ENCODE results near the gene RBP3.

RBP3 gene

GRCh38 chr10:47371629-47372485 is 23.7 kb downstream of the RBP3 start:
- no peak for TF ChIP-seq CTCF (IDR thresholded peaks at IDR 0.05)

- TF ChIP-seq CTCF (IDR thresholded peaks at IDR 0.05): no peak
These were observed 24.6 kb downstream of the RBP3 start for GRCh38 chr10:47372726-47373125.

GRCh38 chr10:47374611-47375536 is 26.7 kb downstream of the RBP3 start:
- TF ChIP-seq CTCF (IDR thresholded peaks at IDR 0.05): no peak

GRCh38 chr10:47376522-47377220 is 28.5 kb downstream of the RBP3 start:
- no peak for TF ChIP-seq CTCF (IDR thresholded peaks at IDR 0.05)

- no peak for TF ChIP-seq CTCF (IDR thresholded peaks at IDR 0.05)
These were observed 30.0 kb downstream of the RBP3 start for GRCh38 chr10:47378183-47378510.

- no peak for TF ChIP-seq CTCF (IDR thresholded peaks at IDR 0.05)
These were observed 30.7 kb downstream of the RBP3 start for GRCh38 chr10:47378606-47379444.

- TF ChIP-seq CTCF (IDR thresholded peaks at IDR 0.05): no peak
These were observed 31.3 kb downstream of the RBP3 start for GRCh38 chr10:47379445-47379785.

All from LNCAP (cell line).